ENCODE measurements around the gene AVPI1. TPM values are rescaled to one million over a fixed set of nuclear protein-coding genes. Genes with fewer than 3 reads are reported as not detected.
"Not testable (repeated sequence)": the region's sequence is repeated elsewhere in the genome, so short reads cannot be mapped to it uniquely, and the experiment has no call there.

The AVPI1 gene
- total and polyA plus RNA-seq, 8 donors = 2.3 to 38.2 (median 19.6) TPM

DNA sequence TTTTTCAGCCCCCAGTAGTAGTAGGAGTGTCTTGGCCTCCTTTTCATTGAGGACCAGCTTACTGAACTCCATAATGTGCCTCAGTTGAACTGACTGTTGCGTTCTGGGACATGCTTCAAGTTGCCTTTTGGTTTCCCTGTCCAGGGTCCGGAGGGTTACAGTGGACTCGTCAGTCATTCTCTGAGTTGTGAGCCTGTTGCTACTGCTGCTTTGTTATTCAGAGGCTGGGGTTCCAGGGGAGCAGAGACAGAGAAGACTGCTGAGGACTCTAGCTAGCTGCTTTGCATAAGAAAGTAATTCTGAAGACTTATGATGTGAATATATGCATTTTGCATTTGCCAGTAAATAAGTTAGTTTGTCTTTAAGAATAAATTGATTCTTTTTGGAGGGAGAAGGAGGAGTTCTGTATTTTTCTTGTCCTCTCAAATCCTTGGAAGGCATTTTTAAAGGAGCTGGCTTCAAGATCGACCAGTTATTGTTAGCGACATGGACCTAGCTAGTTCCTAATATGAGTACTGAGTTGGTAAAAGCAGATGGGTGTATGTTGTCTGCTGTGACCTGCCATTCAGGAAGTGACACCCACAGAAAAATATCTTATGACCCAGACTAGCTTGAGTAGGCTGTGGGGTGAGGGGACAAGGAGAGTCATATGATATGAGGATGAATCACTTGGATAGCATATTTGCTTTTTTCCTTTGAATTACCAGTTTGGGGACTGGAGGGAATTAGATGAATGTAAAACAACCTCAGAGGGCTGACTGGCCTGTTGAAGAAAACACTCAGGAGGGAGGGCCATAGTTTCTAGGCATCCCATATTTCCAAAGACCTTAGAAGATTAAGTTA, 38.3 kb downstream of the AVPI1 start:
- peaks cover 0 to 30% (median 10%) of the 10 kb centered on the region in 4 donors for H3K4me1 ChIP-seq
- peaks cover 14 to 64% (median 55%) of the 10 kb centered on the region in 4 donors for H3K36me3 ChIP-seq
- 72 to 86% (median 78%) methylated on average over 5 of the region's 5 CpGs for WGBS, 5 donors
- TF ChIP-seq POLR2AphosphoS5 (IDR thresholded peaks at IDR 0.05) (no peak), EP300 (IDR thresholded peaks at IDR 0.05) (no peak), POLR2A (IDR thresholded peaks at IDR 0.05) (no peak)
- TF ChIP-seq, protein P1, sequence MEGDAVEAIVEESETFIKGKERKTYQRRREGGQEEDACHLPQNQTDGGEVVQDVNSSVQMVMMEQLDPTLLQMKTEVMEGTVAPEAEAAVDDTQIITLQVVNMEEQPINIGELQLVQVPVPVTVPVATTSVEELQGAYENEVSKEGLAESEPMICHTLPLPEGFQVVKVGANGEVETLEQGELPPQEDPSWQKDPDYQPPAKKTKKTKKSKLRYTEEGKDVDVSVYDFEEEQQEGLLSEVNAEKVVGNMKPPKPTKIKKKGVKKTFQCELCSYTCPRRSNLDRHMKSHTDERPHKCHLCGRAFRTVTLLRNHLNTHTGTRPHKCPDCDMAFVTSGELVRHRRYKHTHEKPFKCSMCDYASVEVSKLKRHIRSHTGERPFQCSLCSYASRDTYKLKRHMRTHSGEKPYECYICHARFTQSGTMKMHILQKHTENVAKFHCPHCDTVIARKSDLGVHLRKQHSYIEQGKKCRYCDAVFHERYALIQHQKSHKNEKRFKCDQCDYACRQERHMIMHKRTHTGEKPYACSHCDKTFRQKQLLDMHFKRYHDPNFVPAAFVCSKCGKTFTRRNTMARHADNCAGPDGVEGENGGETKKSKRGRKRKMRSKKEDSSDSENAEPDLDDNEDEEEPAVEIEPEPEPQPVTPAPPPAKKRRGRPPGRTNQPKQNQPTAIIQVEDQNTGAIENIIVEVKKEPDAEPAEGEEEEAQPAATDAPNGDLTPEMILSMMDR (IDR thresholded peaks at IDR 0.05) = no peak
- peak overlapping the region in 4 of 5 donors; percentile 30 to 63 (median 40) for H3K27ac ChIP-seq
- H3K4me3 ChIP-seq = no peak overlapping the region
- H3K9me3 ChIP-seq = no peaks in the 10 kb centered on the region
- H3K27me3 ChIP-seq = no peaks in the 10 kb centered on the region
- intact Hi-C loops (cut with DNase I; ENCODE audit: low total_unique reads) = no loop called here
- peak in 1 of 2 donors; percentile 52 for DNase-seq

DNA sequence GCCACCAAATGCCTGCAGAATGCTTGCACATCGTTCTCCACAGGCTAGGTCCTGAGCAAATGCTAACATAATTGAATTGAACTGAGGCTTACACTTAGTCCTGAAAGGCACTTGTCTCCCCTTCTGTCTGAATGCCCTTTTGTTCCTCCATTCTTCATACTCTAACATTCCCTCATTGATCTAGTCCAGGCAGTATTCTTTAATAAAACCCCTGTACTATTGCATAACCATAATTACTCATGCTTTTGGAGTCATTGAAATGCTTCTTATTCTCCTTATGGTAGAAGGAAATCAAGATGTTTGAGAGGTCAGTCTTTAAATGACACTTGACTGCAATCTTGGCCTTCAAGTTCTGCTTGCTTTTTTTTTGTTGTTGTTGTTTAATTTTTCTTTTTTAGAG, 39.5 kb downstream of the AVPI1 start:
- TF ChIP-seq EP300 (IDR thresholded peaks at IDR 0.05) (no peak), POLR2A (IDR thresholded peaks at IDR 0.05) (no peak), POLR2AphosphoS5 (IDR thresholded peaks at IDR 0.05) (no peak)
- TF ChIP-seq, protein P1 (IDR thresholded peaks at IDR 0.05) = no peak
- H3K27me3 ChIP-seq = no peaks in the 10 kb centered on the region
- H3K36me3 ChIP-seq = peaks cover 14 to 54% (median 43%) of the 10 kb centered on the region in 4 donors
- H3K27ac ChIP-seq = peak overlapping the region in 1 of 5 donors; percentile 63
- no peak for DNase-seq
- 68 to 88% (median 86%) methylated on average over 1 of the region's 1 CpG for WGBS, 5 donors
- peaks cover under 1 to 42% (median 19%) of the 10 kb centered on the region in 4 donors for H3K4me1 ChIP-seq
- H3K9me3 ChIP-seq = no peaks in the 10 kb centered on the region
- intact Hi-C loops (cut with DNase I; ENCODE audit: low total_unique reads) = no loop called here
- H3K4me3 ChIP-seq = no peak overlapping the region

DNA sequence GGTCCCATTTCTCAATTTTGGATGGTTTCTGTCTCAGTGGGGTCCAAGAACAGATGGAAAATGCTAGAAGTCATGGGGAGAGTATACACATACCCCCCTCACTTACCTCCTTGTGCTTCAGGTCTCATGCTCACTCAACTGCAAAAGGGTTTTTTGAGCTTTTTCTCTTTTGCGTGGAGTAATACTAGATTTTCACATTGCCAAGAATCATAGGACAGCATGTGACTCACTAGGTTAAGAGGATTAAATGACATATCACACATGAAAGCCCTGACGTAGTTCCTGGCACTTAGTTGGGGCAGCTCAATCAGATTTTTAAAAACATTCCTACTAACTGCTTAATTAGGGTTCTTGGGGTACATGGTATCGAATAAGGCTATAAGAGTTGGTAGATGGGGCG, 42.1 kb downstream of the AVPI1 start:
- H3K27me3 ChIP-seq = no peaks in the 10 kb centered on the region

DNA sequence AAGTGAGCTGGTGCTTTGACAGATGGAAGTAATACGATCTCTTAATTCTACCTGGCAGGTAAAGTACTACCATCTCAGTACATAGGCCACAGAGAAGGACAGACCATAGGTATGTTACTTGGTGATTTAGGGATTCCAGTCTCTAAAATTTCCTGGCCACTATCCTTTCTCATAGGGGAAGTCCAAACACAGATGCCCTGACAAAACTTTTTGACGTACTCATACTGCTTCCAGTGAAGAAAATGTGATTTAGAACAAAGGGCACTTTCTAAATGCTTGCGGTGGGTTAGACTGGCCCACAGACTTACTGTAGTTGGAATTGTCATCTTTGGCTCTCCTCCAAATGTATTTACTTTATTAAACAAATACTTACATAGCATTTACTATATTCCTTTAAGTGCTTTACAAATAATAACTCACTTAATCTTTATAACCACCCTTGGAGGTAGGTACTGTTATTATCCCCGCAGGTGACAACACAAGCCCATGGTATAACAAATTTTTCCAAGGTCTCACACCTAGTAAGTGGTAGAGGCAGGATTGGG, 43.5 kb downstream of the AVPI1 start:
- WGBS, 5 donors = 49 to 74% (median 66%) methylated on average over 4 of the region's 4 CpGs
- intact Hi-C loops (cut with DNase I; ENCODE audit: low total_unique reads) = no loop called here
- TF ChIP-seq POLR2A (IDR thresholded peaks at IDR 0.05) = no peak
- no peak for TF ChIP-seq EP300 (IDR thresholded peaks at IDR 0.05)
- TF ChIP-seq, protein P1 (IDR thresholded peaks at IDR 0.05) = no peak
- TF ChIP-seq POLR2AphosphoS5 (IDR thresholded peaks at IDR 0.05) = no peak
- peaks cover 3 to 34% (median 24%) of the 10 kb centered on the region in 4 donors for H3K36me3 ChIP-seq
- no peak overlapping the region for H3K27ac ChIP-seq
- peaks cover 15 to 46% (median 23%) of the 10 kb centered on the region in 4 donors for H3K4me1 ChIP-seq
- H3K27me3 ChIP-seq = no peaks in the 10 kb centered on the region
- peak in 1 of 2 donors; percentile 28 for DNase-seq
- H3K9me3 ChIP-seq = no peaks in the 10 kb centered on the region
- no peak overlapping the region for H3K4me3 ChIP-seq

More for the DNA sequence above, 42.1 kb downstream of the AVPI1 start:
- Histone ChIP-seq H3K4me3 (no peak overlapping the region), H3K36me3 (peaks cover 3 to 34% (median 24%) of the 10 kb centered on the region in 4 donors), H3K9me3 (no peaks in the 10 kb centered on the region), H3K27ac (no peak overlapping the region), H3K4me1 (peaks cover 15 to 58% (median 32%) of the 10 kb centered on the region in 4 donors)
- intact Hi-C loops (cut with DNase I; ENCODE audit: low total_unique reads) = no loop called here
- TF ChIP-seq POLR2A (IDR thresholded peaks at IDR 0.05) (no peak), POLR2AphosphoS5 (IDR thresholded peaks at IDR 0.05) (no peak), EP300 (IDR thresholded peaks at IDR 0.05) (no peak)
- TF ChIP-seq, protein P1 (IDR thresholded peaks at IDR 0.05) = no peak
- WGBS, 5 donors = 93 to 97% (median 94%) methylated on average over 4 of the region's 4 CpGs
- no peak for DNase-seq

DNA sequence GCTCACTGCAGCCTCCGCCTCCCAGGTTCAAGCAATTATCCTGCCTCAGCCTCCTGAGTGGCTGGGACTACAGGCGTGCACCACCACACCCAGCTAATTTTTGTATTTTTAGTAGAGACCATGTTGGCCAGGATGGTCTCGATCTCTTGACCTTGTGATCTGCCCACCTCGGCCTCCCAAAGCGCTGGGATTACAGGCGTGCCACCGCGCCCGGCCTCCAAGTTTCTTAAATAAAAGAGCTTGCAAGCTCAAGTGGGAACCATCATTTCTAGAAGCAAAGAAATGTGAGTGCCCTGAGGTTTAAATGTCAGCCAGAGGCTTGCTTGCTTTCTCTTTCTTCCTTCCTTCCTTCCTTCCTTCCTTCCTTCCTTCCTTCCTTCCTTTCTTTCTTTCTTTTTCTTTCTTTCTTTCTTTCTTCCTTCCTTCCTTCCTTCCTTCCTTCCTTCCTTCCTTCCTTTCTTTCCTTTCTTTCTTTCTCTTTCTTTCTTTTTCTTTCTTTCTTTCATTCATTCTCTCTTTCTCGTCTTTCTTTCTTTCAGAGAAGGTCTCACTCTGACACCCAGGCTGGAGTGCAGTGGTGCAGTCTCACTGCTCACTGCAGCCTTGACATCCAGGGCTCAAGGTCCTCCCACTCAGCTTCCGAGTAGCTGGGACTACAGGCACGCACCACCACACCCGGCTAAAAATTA, 44.4 kb downstream of the AVPI1 start:
- intact Hi-C loops (cut with DNase I; ENCODE audit: low total_unique reads); H3K27me3 ChIP-seq; DNase-seq; H3K9me3 ChIP-seq: not testable (repeated sequence)
- peak overlapping the region in 2 of 4 donors; percentile 90 to 94 for H3K4me3 ChIP-seq
- peaks cover 3 to 34% (median 24%) of the 10 kb centered on the region in 4 donors for H3K36me3 ChIP-seq
- H3K4me1 ChIP-seq = peaks cover 15 to 38% (median 23%) of the 10 kb centered on the region in 4 donors
- 91 to 97% (median 93%) methylated on average over 12 to 13 of the region's 13 CpGs for WGBS, 5 donors
- peak overlapping the region in 1 of 5 donors; percentile 85 for H3K27ac ChIP-seq
